ENCODE measurements around the gene ZSCAN9.

ZSCAN9 gene

DNA sequence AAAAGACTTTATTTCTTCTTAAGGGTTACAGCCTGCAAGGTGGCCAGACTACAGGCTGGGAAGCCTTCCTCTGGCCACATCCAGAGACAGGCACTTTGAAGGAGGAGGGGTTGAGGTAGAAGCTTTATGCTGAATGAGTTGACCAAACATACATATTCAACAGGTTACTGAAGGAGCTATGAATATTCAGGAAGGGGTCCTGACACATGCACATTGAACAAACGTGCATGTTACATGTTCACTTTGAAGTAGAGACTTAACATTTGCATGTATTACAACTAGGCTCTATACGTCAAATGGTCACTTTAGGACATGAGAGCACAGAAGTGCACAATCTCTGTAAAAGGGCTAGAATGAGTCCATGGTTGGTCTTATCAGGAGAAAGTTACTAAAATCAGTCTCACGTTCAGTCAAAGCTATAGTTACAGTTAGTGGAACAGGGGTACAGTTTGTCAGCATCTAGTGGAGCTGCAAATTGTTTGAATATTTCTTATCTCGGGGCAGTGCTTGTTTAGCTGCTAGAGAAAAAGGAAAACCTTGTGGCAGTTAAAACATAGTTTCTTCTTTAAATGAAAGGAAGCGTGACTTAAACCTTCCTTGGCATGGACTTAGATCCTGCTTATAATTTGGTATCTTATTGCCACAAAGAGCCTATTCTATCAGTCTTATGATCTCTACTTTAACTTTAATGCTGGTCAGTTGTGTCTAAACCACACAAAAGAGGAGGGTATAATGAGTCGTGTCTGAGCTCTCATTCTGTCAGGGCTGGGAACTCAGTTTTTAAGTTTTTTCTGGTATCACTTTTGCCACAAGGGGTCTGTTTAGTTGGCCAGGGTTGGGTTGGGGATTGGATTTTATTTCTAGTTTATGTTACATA is 4.6 kb upstream of the ZSCAN9 start:
- no peak for DNase-seq (ENCODE audit: low read depth)

DNA sequence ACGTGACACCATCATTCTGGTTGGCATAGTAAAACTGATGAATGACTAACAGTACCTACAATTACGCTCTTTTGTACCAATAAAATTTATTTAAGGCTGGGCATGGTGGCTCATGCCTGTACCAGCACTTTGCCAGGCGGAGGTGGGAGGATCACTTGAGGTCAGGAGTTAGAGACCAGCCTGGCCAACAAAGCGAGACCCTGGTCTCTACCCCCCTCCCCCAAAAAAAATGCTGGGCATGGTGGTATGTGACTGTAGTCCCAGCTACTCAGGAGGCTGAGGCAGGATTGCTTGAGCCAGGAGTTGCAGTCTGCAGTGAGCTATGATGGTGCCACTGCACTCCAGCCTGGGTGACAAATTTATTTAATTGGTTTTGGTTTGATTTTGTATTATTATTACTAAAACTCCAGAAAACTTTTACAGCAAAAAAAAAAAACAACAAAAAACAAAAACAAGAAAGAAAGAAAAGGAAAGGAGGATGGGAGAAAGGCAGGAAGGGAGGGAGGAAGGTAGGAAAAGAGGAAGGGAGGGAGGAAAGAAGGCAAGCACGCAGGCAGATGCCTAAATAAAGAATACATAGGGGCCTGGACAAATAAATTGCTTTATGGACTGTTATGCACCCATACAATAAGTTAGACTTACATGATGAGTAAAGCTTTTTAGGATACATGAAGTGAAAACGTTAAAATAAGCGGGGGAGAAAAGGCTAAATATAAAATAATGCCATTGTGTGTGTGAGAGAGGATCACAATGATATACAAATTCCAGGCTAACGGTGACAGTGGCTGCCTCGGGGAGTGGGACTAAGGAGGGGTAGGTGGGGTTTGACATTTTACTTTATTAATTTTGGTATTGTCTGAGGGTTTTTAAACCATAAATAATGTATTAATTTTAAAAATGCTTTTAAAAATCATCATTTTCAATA is 682 bp upstream of the ZSCAN9 start:
- DNase-seq (ENCODE audit: low read depth) = no peak

DNA sequence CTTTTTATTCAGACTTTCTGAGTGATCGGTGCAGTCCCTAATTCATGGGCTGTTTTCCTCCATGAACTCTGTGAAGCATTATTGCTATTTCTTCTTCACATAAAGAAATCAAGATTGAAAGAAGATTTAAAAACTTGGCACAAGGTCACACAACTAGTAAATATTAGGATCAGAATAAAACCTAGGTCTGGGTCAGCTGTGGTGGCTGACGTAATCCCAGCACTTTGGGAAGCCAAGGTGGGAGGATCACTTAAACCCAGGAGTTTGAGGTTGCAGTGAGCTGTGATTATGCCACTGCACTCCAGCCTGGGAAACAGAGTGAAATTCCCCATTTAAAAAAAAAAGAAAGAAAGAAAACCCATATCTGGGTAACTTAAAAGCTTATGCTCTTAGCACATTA is 1.4 kb downstream of the ZSCAN9 start:
- no peak for DNase-seq (ENCODE audit: low read depth)

DNA sequence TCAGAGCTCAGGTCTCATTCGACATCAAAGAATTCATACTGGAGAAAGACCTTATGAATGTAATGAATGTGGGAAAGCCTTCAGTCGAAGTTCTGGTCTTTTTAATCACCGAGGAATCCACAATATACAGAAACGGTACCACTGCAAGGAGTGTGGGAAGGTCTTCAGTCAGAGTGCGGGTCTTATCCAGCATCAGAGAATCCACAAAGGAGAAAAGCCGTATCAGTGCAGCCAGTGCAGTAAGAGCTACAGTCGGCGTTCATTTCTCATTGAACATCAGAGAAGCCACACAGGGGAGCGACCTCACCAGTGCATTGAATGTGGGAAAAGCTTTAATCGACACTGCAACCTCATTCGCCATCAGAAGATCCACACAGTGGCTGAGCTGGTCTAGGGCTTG is 7.7 kb downstream of the ZSCAN9 start:
- no peak for DNase-seq (ENCODE audit: low read depth)

DNA sequence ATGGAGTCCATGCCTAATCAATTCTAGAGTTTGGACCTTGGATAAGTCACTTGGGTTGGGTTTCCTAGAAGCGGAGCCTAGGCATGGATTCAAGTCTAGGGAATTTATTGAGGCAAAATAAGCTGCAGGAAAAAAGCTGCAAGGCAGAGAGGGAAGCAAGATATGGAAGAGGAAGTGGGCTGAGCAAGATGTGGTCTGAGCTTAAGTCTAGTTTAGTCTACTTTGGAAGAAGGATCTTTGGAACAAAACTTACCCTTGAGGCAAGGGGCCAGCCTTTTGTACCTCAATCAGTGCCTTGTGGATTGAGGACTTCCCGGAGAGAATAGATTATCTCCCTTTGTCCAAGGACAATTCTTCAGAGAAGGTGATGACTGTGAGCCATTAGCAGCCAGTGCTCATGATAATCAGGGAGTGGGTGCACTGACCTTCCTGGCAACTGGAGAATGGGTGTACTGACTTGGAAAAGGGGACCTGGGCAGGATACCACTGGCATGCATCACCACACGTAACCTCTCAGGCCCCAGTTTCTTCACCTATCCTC is 10.9 kb downstream of the ZSCAN9 start:
- no peak for DNase-seq (ENCODE audit: low read depth)

DNA sequence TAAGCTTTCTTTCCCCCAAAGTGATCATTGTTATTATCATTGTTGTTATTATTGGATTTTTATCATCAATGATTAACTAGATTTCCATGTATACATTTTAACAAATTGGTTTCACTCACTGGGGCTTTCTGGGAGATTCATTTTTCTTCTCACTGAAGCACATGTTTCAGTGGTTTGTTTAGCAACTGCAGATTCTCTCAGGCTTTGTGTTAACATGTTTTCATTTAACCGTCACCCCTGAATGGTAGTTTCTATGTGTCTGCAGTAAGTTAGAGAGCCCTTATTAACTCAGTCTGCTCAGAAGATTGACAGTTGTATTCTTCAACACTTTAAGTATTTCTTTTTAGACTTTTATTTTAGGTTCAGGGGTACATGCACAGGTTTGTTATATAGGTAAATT is 14.6 kb downstream of the ZSCAN9 start:
- DNase-seq (ENCODE audit: low read depth) = no peak

DNA sequence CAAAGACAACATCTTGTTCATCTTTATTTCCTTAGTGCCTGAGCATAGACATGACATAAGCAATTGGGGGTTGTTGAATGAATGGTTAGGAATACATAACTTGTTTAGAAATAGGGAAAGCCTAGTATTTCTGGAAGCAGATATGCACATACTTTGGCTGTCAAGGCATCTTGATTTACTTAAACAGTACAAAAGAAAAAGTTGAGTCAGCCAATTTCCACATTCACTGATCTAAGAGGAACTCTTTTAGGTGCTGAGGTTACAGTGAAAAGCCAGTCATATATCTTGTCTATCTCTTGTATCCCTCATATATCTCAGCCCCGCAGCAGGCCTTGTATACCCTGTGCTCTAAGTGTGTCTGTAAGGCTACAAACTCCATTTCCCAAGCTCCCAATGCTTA is 15.4 kb downstream of the ZSCAN9 start:
- no peak for DNase-seq (ENCODE audit: low read depth)

DNA sequence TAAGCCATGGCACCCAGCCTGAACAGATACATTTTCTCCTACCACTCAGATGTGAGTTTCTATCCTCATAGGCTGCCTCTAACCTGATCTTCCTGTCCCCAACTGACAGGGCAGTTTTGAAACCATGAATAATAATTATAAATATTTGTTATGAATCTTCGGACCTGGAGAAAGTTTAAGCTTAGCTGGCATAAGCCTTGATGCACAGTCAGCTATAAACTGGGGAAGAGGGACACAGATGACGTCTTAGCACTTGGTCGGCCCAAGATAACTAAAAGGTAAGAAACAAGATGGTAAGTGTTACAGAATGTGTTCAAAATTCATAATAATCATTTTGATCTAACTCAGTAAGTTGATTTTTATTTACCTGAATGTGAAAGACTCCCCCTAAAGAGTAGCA is 18.9 kb downstream of the ZSCAN9 start:
- no peak for DNase-seq (ENCODE audit: low read depth)

DNA sequence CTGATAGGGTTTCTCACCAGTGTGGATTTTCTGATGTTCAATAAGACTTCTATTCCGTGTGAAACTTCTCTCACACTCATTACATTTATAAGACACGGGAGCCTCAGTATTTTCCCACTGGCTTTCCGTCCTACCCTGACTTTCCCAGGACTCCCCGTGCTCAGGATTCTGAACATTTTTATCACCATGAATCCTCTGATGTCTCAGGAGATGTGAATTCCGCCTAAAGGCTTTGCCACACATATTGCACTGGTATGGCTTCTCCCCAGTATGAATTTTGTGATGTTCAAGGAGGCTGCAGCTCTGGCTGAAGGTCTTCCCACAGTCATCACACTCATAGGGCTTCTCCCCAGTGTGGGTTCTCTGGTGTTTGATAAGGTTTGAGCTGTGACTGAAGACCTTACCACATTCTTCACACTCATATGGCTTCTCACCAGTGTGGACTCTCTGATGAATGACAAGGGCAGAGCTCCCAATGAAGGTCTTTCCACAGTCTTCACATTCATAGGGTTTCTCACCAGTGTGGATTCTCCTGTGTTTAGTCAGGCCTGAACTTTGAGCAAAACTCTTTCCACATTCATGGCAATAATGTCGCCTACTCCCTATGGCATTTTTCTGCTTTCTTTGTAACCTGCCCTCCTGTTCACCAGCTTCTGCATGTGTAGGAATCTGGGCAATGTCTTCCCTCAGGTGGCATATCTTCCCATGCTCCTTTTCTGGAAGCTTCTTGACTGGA is 20.3 kb downstream of the ZSCAN9 start:
- DNase-seq (ENCODE audit: low read depth) = no peak

DNA sequence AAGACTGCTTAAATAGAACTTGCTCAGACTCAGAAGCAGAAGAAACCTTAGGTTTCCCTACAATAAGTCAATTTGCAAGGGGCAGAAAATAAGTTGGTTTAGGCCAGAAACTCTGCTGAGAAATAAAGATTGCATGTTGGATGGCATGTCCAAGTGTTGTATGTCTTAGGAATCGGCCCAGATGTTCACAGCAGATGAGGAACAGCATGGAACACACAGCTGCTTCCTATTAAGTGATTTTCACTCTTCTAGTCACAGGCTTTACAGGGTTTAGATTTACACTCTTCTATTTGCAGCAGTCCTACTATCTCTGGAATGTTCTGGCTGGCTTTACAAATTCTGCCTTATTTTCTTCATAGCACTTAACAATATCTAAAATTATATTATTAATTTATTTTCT is 23.8 kb downstream of the ZSCAN9 start:
- no peak for DNase-seq (ENCODE audit: low read depth)

DNA sequence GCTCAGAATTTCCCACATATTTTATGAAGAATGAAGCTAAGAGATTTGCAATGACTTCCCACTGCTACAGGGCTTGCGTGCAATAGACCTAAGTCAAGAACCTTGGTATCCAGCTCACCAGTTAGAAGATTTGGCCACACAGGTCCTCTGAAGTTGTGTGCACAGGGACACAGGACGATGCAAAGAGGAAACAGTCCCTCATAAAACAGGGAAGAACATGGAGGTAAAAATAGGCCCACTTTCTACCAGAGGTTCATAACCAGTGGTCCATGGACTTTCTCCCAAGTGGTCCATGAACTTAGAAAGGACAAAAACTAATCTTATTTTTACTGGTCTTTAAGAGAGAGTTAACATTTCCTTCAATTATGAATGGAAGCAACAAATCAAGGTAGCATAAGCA is 25.7 kb downstream of the ZSCAN9 start:
- DNase-seq (ENCODE audit: low read depth) = no peak

DNA sequence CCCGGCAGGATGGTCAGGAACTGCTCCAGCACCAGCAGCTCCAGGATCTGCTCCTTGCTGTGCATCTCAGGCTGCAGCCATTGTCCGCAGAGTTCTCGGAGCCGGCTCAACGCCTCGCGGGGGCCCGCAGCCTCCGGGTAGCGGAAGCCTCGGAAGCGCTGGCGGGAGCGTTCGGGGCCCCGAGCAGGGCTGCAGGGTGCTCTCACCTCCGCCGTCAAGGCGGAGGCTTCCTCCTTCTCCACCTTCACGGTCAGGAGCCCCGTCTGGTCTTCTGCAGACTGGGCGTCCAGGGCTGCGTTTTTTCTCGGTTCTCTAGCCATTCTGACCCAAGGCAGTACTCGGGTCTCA is 26.6 kb downstream of the ZSCAN9 start:
- DNase-seq (ENCODE audit: low read depth) = no peak

DNA sequence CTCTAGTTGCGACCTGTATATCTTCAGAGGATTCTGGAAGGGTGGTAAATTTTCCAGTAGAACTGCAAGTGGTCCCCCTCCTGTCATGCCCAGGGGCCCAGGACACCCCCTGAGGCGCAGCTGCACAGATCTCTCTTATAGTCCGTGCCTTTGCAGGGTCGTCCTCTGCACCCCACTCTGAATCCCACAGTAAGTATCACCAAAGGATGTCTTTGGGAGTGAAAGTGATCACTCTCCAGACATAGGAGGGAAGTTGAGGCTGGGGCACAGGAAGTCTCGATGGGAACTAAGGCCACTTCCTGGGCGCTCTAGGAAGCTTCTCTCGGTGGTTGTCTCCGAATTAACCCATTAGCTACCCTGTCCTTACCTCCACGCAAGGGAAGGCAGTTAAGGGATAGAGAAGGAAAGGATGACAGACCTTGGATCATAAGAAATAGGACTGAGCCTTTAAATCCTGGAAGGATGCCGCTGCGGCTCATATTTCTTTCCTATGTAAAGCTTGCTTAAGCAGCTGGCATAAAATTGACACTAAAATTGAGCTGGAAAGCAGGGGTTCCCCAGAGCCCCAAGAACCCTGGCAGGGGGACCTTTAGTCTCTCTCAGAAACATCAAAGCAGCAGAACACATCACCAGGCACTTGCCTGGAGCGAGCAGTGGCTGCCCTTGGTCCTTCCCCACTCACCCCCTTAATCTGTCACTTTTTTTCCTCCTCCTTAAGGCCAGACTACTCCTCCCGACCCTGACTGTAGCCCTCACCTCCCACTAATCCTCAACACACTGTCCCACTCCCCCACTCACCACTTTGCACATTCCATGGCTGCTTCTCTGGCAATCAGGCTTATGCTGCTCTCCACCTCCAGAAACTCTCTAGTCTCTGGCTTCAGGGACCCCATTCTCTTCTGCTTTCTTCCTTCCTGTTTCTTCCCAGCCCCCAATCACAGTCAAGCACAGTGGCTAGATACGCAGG is 27.2 kb downstream of the ZSCAN9 start, which contains the start of gene ZKSCAN4:
Gene ZKSCAN4 (minus strand): TSS at position 261 of the 967 bp plus-strand sequence. CDS start 289 bp downstream, outside the sequence.
- peak; percentile 45 for DNase-seq (ENCODE audit: low read depth)

DNA sequence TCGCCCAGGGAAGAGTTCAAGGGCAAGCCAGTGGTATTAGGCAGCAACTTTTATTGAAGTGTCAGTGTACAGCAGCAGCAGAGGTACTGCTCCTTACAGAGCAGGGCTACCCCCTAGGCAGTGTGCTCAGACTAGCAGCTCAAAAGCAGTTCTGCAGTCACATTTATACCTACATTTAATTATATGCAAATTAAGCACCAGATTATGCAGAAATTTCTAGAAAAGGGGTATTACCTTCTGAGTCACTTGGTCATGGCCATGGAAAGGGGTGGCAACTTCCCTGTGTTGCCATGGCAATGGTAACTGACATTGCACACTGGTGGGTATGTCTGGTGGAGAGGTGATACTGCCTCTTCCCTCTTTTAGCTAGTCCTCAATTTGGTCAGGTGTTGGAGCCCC is 29.0 kb downstream of the ZSCAN9 start:
- DNase-seq (ENCODE audit: low read depth) = no peak

DNA sequence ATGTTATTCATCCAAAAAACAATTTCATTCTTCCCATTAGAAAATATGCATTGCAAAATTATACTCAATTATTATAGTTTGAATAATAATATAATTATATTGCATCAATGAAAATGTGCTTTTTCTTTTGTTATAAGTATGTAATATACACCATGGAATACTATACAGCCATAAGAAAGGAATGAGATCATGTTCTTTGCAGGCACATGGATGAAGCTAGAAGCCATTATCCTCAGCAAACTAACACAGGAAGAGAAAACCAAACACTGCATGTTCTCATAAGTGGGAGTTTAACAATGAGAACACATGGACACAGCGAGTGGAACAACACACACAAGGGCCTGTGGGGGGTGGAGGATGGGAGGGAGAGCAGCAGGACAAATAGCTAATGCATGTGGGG is 32.0 kb downstream of the ZSCAN9 start:
- no peak for DNase-seq (ENCODE audit: low read depth)

DNA sequence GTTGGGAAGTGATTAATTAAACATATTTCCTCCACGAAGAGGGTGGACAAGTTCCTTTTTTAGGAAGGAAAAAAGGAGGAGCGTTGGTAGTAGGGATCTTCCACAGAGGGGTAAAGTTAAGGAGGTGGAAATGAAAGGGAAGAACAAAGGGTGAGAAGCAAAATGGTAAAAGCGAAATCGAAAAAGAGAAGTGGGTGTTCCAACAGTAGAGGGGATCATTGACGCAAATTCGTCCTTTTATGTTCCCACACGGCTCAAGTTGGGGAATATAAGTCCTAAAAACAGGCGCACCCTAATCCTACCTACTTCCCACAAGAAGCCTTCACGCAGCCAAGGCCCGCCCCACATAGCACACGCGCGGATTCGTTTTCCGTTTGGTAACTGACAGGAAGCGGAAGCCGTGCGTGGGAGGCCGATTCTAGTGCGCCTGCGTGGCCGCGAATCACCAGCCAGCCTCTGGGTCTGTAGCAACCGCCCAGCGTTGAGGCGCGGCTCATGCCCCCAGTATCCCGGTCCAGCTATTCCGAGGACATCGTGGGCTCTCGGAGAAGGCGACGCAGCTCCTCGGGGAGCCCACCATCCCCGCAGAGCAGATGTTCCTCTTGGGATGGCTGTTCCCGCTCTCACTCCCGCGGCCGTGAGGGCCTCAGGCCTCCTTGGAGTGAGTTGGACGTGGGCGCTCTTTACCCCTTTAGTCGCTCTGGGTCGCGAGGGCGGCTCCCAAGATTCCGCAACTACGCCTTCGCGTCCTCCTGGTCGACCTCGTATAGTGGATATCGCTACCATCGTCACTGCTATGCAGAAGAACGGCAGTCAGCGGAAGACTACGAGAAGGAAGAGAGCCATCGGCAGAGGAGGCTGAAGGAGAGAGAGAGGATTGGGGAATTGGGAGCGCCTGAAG is 34.1 kb downstream of the ZSCAN9 start, which contains the start of gene NKAPL:
Gene NKAPL (plus strand): TSS at position 421 of the 901 bp plus-strand sequence. CDS start 75 bp downstream, at position 496.
- peak; percentile 31 for DNase-seq (ENCODE audit: low read depth)

DNA sequence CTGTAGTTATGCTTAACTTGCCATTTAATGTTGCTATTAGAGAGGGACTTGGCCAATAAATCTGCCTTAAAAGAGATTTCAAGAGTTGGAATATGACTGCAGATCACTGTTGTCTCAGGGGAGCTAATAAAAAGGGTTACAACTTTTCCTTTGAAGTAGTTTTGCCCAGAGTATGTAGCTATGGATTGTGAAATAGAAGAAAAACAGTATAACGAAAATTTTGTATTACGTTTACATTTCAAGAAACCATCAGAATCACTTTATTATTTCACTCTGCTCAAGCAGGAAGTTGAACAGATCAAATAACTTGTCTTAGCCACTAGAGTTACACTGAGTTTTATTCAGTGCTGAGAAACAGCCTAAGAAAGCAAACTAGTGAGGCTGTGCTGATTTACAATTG is 38.8 kb downstream of the ZSCAN9 start:
- no peak for DNase-seq (ENCODE audit: low read depth)

DNA sequence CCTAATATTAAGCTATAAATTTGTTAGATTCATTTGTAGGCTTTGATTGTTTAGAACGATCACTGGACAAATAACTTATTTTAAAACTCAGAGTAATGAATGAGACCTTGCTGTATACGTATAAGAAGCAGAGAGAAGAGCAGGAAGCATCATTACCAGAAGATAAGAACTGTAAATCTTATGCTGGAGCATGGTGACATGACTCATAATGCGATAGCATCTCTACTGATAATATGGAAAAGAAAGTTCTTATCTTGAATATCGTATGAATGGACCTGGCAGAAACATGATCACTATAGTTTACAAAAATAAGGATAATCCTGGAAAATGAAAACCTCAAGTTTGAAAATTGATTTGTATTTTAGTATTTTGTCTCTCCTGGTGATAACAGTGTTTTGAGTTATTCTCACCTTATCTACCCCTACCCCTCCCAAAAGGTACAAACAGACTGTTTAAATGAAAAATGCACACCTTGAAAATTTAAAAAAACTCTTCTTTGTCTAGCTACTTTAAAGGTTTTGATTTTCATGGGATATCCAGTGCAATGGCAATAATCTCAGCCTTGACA is 39.8 kb downstream of the ZSCAN9 start:
- no peak for DNase-seq (ENCODE audit: low read depth)

DNA sequence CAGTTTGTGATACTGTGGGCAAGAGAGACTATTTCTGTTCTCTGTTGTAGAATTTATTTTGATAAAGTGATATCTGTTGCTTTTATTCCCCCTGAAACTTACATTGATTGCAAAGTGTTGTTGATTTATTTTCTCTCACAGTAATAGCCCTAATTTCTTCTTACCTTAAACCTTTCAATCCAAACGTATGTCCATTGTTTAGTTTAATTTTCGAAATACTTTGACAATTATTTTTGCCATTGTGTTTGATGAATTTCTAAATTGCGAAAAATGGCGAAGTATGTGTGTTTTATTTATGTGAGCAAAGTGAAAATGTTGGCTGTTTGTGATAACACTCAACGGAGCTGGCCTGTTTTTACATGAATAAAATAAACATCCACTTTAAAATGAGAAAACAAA is 41.5 kb downstream of the ZSCAN9 start:
- no peak for DNase-seq (ENCODE audit: low read depth)

Data from stimulated activated CD8-positive, alpha-beta memory T cell treated with anti-CD3 and anti-CD28 coated beads, Interleukin-15, amount 100 ng/mL, for 24 hours (primary cell).